ENCODE data around the gene MPHOSPH9. TPM values are rescaled to one million over a fixed set of nuclear protein-coding genes. Genes with fewer than 3 reads are reported as not detected.
A peak's percentile ranks its signal among the peaks of the same experiment; 100 is the strongest.

Gene MPHOSPH9, protein sequence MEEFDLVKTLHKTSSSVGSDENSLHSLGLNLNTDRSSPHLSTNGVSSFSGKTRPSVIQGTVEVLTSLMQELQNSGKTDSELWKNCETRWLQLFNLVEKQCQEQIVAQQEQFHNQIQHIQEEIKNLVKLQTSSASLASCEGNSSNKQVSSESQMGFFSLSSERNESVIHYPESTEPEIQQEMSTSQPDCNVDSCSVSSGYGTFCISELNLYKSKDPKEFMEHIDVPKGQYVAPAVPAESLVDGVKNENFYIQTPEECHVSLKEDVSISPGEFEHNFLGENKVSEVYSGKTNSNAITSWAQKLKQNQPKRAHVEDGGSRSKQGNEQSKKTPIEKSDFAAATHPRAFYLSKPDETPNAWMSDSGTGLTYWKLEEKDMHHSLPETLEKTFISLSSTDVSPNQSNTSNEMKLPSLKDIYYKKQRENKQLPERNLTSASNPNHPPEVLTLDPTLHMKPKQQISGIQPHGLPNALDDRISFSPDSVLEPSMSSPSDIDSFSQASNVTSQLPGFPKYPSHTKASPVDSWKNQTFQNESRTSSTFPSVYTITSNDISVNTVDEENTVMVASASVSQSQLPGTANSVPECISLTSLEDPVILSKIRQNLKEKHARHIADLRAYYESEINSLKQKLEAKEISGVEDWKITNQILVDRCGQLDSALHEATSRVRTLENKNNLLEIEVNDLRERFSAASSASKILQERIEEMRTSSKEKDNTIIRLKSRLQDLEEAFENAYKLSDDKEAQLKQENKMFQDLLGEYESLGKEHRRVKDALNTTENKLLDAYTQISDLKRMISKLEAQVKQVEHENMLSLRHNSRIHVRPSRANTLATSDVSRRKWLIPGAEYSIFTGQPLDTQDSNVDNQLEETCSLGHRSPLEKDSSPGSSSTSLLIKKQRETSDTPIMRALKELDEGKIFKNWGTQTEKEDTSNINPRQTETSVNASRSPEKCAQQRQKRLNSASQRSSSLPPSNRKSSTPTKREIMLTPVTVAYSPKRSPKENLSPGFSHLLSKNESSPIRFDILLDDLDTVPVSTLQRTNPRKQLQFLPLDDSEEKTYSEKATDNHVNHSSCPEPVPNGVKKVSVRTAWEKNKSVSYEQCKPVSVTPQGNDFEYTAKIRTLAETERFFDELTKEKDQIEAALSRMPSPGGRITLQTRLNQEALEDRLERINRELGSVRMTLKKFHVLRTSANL
- 100 to 1,000 TPM; 134 to 162 TPM for total RNA-seq

- POLR2A ChIA-PET = interaction anchor here (0.6 to 2.5 kb wide), 17 partner anchors 10 to 1709 kb away, joined by 3 to 19 read pairs (median 4); partner anchors contain the start of gene OGFOD2
- Mint-ChIP-seq H3K27me3 (no peaks in the 10 kb centered on the region), H3K36me3 (ENCODE audit: low read depth) (peaks cover 44% of the 10 kb centered on the region), H3K27ac (peak within 1 kb of the TSS; percentile 99), H3K9me3 (no peaks in the 10 kb centered on the region), H3K4me1 (peaks cover 61% of the 10 kb centered on the region), H3K4me3 (peak within 1 kb of the TSS; percentile 95)
- CTCF ChIA-PET = interaction anchor here (0.6 to 3.5 kb wide), 17 partner anchors 8 to 372 kb away, joined by 3 to 26 read pairs (median 3); no protein-coding TSS in a partner anchor
- peak; percentile 100 for DNase-seq
Observed at GRCh38 chr12:123232807-123233504, at the start of gene MPHOSPH9, which contains the start of gene MTRFR. Gene MPHOSPH9 (minus strand): TSS chr12:123233141. CDS start chr12:123230364, 2,777 bp downstream. Gene MTRFR (plus strand): TSS chr12:123233436. CDS start chr12:123253675, 20,239 bp downstream.

GRCh38 chr12:123282111-123282510 is 49.2 kb upstream of the MPHOSPH9 start:
- no peaks in the 10 kb centered on the region for H3K9me3 Mint-ChIP-seq
- CTCF ChIA-PET = interaction anchor here (0.6 kb wide), 1 partner anchor 350 kb away, joined by 4 read pairs; no protein-coding TSS in a partner anchor
- H3K4me3 Mint-ChIP-seq = no peak overlapping the region
- H3K36me3 Mint-ChIP-seq (ENCODE audit: low read depth) = no peaks in the 10 kb centered on the region
- H3K27ac Mint-ChIP-seq = no peak overlapping the region
- POLR2A ChIA-PET = no interaction called here
- no peak for DNase-seq
- H3K4me1 Mint-ChIP-seq = peaks cover 6% of the 10 kb centered on the region
- H3K27me3 Mint-ChIP-seq = no peaks in the 10 kb centered on the region

DNA sequence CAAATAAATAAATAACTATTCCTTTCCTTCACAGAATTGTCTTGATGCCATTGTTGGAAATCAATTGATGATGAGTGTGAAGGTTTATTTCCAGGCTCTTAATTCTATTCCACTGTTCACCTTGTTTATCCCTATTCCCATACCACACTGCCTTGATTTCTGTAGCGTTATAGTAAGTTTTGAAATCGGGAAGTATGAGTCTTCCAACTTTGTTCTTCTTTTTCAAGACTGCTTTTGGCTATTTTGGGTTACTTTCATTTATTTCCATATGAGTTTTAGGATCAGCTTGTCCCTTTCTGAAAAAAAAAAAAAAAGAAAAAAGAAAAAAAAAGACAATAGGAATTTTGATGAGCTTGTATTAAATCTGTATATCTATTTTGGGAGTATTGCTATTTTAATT is 48.0 kb upstream of the MPHOSPH9 start:
- H3K27ac Mint-ChIP-seq = no peak overlapping the region
- H3K4me1 Mint-ChIP-seq = peaks cover 6% of the 10 kb centered on the region
- no peak for DNase-seq
- no peaks in the 10 kb centered on the region for H3K27me3 Mint-ChIP-seq
- H3K36me3 Mint-ChIP-seq (ENCODE audit: low read depth) = no peaks in the 10 kb centered on the region
- H3K9me3 Mint-ChIP-seq = no peaks in the 10 kb centered on the region
- H3K4me3 Mint-ChIP-seq = no peak overlapping the region
- POLR2A ChIA-PET = no interaction called here
- CTCF ChIA-PET = interaction anchor here (0.6 kb wide), 1 partner anchor 41 kb away, joined by 3 read pairs; no protein-coding TSS in a partner anchor

DNA sequence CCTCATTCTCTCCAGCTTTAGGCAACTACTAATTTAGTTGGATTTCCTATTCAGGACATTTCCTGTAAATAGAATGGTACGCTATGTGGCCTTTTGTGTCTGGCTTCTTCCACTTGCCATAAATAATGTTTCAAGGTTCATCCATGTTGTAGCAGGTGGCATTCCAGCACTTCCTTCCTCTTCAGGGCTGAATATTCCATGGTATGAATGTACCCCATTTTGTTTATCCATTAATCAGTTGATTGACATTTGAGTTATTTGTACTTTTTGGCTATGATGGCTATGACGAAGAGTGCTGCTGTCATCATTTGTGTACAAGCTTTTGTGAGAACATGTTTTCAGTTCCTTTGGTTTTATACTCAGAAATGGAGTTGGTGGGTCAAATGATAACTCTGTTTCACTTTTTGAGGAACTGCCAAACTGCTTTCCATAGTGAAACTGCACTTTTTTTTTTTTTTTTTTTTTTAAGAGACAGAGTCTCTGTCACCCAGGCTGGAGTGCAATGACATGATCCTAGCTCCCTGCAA is 45.2 kb upstream of the MPHOSPH9 start:
- no peaks in the 10 kb centered on the region for H3K27me3 Mint-ChIP-seq
- H3K36me3 Mint-ChIP-seq (ENCODE audit: low read depth) = no peaks in the 10 kb centered on the region
- no peaks in the 10 kb centered on the region for H3K9me3 Mint-ChIP-seq
- peak overlapping the region; percentile 32 for H3K27ac Mint-ChIP-seq
- H3K4me3 Mint-ChIP-seq = no peak overlapping the region
- no peak for DNase-seq
- ChIA-PET CTCF (interaction anchor here (0.5 to 0.8 kb wide), 5 partner anchors 11 to 1891 kb away, joined by 3 to 5 read pairs (median 4); no protein-coding TSS in a partner anchor), POLR2A (interaction anchor here (0.6 to 0.7 kb wide), 2 partner anchors 103 to 302 kb away, joined by 5 read pairs; no protein-coding TSS in a partner anchor)
- peaks cover 6% of the 10 kb centered on the region for H3K4me1 Mint-ChIP-seq

DNA sequence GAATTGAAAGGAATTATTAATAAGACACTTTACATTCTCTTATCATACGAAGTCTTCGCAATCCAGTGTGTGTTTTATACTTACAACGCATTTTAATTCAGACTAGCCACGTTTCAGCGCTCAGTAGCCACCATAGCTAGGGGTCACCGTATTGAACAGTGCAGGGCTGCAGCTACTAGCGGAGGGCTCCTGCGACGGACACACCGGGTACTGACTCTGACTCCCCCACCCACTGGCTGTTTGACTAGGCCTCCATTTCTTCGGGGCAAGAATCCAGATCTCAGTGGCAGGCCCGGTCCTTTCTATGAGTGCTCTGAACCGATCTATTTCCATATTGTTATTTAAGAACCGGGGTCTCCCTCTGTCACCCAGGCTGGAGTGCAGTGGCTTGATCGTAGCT is 40.2 kb upstream of the MPHOSPH9 start:
- ChIA-PET CTCF (interaction anchor here (0.7 kb wide), 1 partner anchor 329 kb away, joined by 3 read pairs; the partner anchor contains the start of gene DDX55), POLR2A (no interaction called here)
- DNase-seq = no peak
- H3K36me3 Mint-ChIP-seq (ENCODE audit: low read depth) = no peaks in the 10 kb centered on the region
- H3K27ac Mint-ChIP-seq = no peak overlapping the region
- H3K4me3 Mint-ChIP-seq = peak overlapping the region; percentile 66
- H3K4me1 Mint-ChIP-seq = peaks cover 29% of the 10 kb centered on the region
- no peaks in the 10 kb centered on the region for H3K9me3 Mint-ChIP-seq
- no peaks in the 10 kb centered on the region for H3K27me3 Mint-ChIP-seq

- DNase-seq = peak; percentile 79
- Mint-ChIP-seq H3K36me3 (ENCODE audit: low read depth) (no peaks in the 10 kb centered on the region), H3K4me1 (peaks cover 31% of the 10 kb centered on the region), H3K4me3 (no peak overlapping the region), H3K27me3 (no peaks in the 10 kb centered on the region), H3K9me3 (no peaks in the 10 kb centered on the region), H3K27ac (no peak overlapping the region)
- ChIA-PET CTCF (no interaction called here), POLR2A (no interaction called here)
Observed at GRCh38 chr12:123271001-123271668, 38.2 kb upstream of the MPHOSPH9 start.

GRCh38 chr12:123270214-123271000 is 37.5 kb upstream of the MPHOSPH9 start:
- Mint-ChIP-seq H3K4me3 (peak overlapping the region; percentile 78), H3K4me1 (peaks cover 31% of the 10 kb centered on the region), H3K27ac (peak overlapping the region; percentile 86), H3K36me3 (ENCODE audit: low read depth) (no peaks in the 10 kb centered on the region), H3K27me3 (no peaks in the 10 kb centered on the region), H3K9me3 (no peaks in the 10 kb centered on the region)
- ChIA-PET CTCF (interaction anchor here (0.9 to 3.9 kb wide), 4 partner anchors 11 to 95 kb away, joined by 3 to 15 read pairs (median 4); partner anchors contain the start of gene SBNO1), POLR2A (no interaction called here)
- no peak for DNase-seq

- POLR2A ChIA-PET = no interaction called here
- Mint-ChIP-seq H3K27me3 (no peaks in the 10 kb centered on the region), H3K4me3 (peak overlapping the region; percentile 78), H3K9me3 (no peaks in the 10 kb centered on the region), H3K27ac (peak overlapping the region; percentile 86), H3K4me1 (peaks cover 31% of the 10 kb centered on the region), H3K36me3 (ENCODE audit: low read depth) (no peaks in the 10 kb centered on the region)
- CTCF ChIA-PET = interaction anchor here (0.9 to 3.9 kb wide), 4 partner anchors 11 to 95 kb away, joined by 3 to 15 read pairs (median 4); partner anchors contain the start of gene SBNO1
- DNase-seq = no peak
Observed at GRCh38 chr12:123269896-123270213, 36.9 kb upstream of the MPHOSPH9 start.

- Mint-ChIP-seq H3K4me1 (peaks cover 31% of the 10 kb centered on the region), H3K36me3 (ENCODE audit: low read depth) (peaks cover 1% of the 10 kb centered on the region), H3K9me3 (no peaks in the 10 kb centered on the region), H3K27me3 (no peaks in the 10 kb centered on the region), H3K27ac (peak overlapping the region; percentile 86), H3K4me3 (peak overlapping the region; percentile 78)
- ChIA-PET CTCF (interaction anchor here (0.8 to 3.9 kb wide), 6 partner anchors 10 to 475 kb away, joined by 3 to 15 read pairs (median 4); partner anchors contain the start of gene SBNO1), POLR2A (no interaction called here)
- peak; percentile 24 for DNase-seq
Observed at GRCh38 chr12:123269395-123269892, 36.5 kb upstream of the MPHOSPH9 start.

- H3K27me3 Mint-ChIP-seq = no peaks in the 10 kb centered on the region
- H3K4me3 Mint-ChIP-seq = peak overlapping the region; percentile 32
- no peak for DNase-seq
- no peak overlapping the region for H3K27ac Mint-ChIP-seq
- CTCF ChIA-PET = interaction anchor here (0.8 to 3.9 kb wide), 3 partner anchors 31 to 474 kb away, joined by 3 to 15 read pairs (median 9); partner anchors contain the start of gene SBNO1
- H3K36me3 Mint-ChIP-seq (ENCODE audit: low read depth) = peaks cover 2% of the 10 kb centered on the region
- H3K9me3 Mint-ChIP-seq = no peaks in the 10 kb centered on the region
- peaks cover 31% of the 10 kb centered on the region for H3K4me1 Mint-ChIP-seq
- POLR2A ChIA-PET = no interaction called here
Observed at GRCh38 chr12:123268850-123269249, 35.9 kb upstream of the MPHOSPH9 start.
